Adipose tissue (tissue), 3 donors: ENCODE results near the gene MAGI2. TPM values are rescaled to one million over a fixed set of nuclear protein-coding genes. Genes with fewer than 3 reads are reported as not detected.

Experiments
- H3K27ac ChIP-seq: one replicate; pipeline ENCODE4 v1.5.1; 2013; ENCODE audit warnings: low read depth, low read length
- WGBS, 3 donors: extraction: QIAGEN DNeasy Blood & Tissue Kit; methylation state at CpG; one replicate each; pipeline ENCODE4 v1.1.7; 2013; 5-methylcytosine and 5-hydroxymethylcytosine counted together
- polyA plus RNA-seq, 3 donors: library from polyadenylated mRNA; stranded (reverse); fragments of 200-250 nt; gene quantifications; one replicate each; pipeline ENCODE4 v1.2.3, GENCODE V29; 2013
- donor health status: healthy with polysubstance abuse.
- donor health status: Bipolar disorder and iron deficiency.
- donor health status: healthy.

Gene MAGI2
- polyA plus RNA-seq, 3 donors, result 0.81 to 3.2 (median 2.2) TPM

DNA sequence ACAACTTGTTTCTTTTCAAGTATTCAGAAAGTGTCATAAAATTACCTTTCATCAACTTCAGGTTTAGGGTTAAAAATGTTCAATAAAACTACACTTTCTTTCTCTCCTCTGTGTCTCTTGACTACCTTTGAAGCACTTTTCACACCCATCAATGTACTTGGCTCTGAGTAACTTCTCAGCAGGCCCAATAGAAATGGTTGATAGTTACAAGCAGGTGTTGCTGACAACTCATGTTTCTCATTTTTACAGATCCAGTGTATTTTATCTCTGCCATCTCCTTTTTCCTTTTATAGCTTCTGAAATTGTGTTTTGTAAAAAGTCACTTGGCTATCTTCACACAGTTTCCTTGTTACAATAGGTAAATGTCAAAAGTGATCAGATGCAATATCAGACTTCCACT lies 1306.9 kb downstream of the MAGI2 start:
- no peak overlapping the region for H3K27ac ChIP-seq

DNA sequence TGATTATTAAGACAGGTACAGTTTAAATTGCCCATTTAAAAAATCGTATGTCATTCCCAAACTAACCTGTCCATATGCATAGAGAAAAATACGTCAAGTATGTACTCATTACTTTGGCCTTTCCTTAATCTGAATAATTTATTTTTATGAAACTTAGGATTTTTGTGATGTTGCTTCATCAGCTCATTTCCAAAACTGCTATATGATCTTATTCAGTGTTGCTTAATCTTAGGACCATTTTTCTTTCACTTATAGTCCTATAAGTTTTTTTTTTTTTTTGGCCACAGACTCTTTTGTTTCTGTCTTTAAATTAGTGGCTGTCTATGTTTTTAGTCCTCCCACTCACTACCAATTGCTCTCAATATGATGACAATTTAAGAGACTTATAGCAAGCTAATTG lies 1309.8 kb downstream of the MAGI2 start:
- no peak overlapping the region for H3K27ac ChIP-seq
- WGBS, 3 donors, result 91 to 97% (median 95%) methylated on average over 2 of the region's 2 CpGs

DNA sequence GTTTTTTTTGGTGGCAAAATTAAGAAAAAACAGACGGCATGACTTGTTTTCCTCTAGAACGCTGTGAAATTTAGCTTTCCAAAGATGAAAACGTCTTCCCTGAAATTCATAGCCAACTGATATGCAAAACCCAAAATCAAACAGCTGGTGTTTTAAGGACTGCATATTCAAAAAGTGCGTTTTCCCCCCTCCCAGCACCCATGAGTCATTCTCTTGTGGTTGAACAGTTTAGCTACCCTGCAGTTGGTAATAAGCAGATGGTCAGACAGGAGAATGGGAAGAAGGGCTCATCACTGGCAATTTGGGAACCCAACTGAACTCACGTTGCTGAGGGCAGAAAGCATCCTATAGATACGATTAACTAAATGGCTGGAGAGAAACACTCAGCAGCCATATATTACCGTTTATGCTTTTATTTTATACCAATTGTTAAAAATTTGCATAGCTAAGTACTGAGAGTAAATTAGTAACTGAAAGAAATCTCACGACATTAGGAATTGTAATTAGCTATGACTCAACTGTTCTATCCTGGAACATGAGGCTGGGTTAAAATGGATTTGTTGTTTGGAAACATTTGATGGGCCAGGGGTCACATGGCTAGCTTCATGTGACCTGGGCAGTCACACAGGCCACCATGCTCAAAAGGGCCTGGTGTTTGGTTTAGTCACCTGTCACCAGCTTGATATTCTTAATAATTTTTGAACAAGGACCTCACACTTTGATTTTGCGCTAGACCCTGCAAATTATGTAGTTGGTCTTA lies 1311.8 kb downstream of the MAGI2 start:
- WGBS, 3 donors, result 83 to 90% (median 86%) methylated on average over 9 of the region's 9 CpGs

DNA sequence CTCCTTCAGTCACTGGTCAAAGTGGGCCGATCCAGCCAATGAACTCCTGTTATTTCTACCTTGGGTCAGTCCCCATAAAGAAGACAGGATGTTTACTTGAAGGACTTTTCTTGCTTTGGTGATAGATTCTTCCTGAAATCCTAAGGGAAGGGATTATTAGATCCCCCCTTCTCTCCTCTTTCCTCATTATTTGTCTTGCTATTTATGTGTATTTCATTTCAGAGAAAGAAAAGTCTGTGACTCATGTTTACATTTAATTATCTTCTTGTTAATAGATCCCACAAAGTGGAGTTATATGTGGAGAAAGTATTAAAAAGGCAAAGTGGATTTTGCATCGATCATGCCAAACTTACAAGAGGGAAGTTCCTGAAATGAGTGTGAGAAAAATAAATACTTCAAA lies 1313.4 kb downstream of the MAGI2 start:
- 64 to 71% (median 68%) methylated on average over 2 of the region's 2 CpGs for WGBS, 3 donors
- H3K27ac ChIP-seq, result no peak overlapping the region

More for the DNA sequence above, 1311.8 kb downstream of the MAGI2 start:
- no peak overlapping the region for H3K27ac ChIP-seq

DNA sequence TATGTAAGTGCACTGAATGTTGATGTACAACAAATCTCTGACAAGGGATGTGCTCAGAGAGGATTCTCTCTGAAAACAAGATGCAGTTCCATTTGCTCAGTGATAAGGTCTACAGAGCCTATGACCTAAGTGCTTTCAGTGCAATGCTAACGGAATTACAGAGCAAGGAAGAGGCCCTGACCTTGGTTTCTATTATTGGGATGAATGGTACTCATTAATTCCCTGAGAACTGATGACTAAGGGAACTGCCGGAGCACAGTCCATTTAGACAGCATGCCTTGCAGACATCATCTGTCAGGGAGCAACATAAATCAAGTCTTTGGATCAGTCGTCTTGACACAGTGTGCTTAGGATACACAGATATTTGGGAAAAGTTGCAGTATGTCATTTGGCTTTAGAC lies 1314.1 kb downstream of the MAGI2 start:
- no peak overlapping the region for H3K27ac ChIP-seq
- WGBS, 3 donors, result 53 to 58% (median 55%) methylated on average over 3 of the region's 3 CpGs

DNA sequence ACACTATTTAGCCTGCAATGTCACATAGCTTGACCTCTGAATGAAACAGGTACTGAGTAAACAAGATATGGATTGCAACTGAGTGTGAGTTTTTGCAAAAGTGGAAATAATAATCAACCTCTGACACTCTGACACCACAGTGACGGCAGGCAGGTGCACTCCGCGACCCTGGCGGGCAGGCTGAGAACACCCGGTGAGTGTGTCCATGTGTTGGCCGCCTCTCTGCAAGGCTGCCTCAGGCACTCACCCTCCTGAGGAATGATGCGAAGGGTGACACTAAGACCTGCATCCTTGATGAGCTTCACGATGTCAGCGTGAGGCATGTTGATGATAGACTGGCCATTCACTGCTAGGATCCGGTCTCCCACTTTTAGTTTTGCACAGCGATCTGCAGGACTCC lies 1318.7 kb downstream of the MAGI2 start:
- no peak overlapping the region for H3K27ac ChIP-seq
- 66 to 88% (median 82%) methylated on average over 11 of the region's 11 CpGs for WGBS, 3 donors

DNA sequence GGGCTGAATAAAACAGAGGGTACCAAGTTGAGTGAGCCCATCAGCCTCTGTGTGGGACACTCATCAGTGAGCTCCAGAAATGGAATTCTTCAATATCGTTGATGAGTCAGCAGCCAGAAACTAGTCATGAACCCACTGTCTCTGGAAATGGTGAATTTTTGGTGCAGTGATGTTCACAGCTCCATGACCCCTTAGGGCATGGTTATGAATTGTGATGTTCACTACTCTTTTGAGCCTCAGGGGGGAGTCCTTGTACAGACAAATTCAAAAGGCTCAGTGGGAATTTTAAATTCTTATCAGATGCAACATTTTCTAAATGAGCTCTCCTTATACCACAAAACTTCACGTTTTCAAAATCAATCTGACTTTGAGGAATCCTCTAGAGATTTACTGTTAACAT lies 1319.2 kb downstream of the MAGI2 start:
- H3K27ac ChIP-seq, result no peak overlapping the region
- WGBS, 3 donors, result 39 to 53% (median 48%) methylated on average over 2 of the region's 2 CpGs

DNA sequence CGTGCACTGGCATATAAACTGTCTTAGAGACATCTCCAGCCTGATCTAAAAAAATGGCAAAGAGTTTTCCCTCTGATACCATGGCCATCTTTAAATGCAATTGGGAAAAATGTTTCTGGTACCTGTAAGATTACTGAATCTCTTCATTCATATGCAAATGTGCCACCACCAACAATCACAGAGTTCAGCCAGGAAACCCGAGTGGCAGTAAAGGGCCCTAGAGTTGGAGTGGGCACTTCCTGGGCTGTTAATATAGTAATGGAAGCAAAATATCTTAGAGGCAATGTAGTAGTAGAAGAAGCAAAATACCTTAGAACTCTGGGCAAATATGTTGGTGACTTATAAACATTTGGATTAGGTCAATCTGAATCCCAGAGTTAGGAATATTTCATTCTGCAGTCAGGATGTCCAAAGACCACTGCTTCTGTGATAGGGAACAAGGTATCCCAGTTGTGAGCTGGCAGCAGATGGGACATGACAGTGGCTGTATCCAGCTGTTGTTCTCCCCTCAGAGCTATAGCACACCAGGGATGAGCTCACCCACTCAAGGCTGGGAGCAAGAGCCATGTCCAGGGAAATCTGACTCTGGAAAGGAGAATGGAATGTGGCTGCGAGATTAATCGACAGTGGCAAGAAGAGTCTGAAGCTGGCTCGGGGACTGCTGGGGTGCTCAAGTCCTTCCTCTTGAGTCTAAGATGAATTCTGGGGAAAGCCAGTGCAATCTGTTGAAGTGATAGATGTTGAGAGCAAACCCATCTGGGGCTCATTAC lies 1322.8 kb downstream of the MAGI2 start:
- WGBS, 3 donors, result 62 to 74% (median 71%) methylated on average over 5 of the region's 5 CpGs
- no peak overlapping the region for H3K27ac ChIP-seq

DNA sequence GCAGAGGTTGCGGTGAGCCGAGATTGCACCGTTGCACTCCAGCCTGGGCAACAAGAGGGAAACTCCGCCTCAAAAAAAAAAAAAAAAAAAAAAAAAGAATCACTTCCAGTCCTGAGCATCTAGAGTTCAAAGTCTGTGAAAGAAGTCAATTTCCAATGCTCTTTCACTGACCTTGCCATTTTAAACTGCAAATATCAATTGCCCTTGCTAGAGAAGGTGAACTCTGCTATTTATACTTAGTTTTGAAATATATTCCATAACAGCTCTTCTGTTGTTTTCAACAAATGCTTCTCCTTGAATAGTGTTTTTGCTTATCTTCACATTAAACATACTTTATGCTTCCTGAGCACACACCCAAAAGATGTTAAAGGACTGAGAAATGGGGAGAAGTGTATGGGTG lies 1323.6 kb downstream of the MAGI2 start:
- H3K27ac ChIP-seq, result no peak overlapping the region
- WGBS, 3 donors, result 90 to 94% (median 91%) methylated on average over 4 of the region's 4 CpGs

DNA sequence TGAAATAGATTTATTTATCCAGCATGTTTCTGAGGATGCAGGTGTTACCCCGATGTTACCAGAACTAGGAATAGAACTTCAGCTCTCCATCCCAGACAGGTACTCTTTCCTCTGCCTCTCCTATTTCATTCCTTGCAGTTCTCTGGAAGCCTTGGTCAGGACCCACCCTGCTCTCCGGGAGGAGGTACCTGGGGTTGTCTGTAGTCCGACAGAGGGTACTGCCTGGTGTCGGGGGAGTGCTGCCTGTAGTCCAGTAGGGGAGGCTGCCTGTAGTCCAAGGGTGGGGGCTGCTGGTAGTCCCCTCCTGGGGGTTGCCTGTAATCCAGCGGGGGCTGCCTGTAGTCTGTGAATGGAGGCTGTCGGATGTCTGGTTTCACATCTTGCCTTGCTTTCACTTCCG lies 1326.5 kb downstream of the MAGI2 start:
- no peak overlapping the region for H3K27ac ChIP-seq
- 74 to 85% (median 80%) methylated on average over 7 of the region's 7 CpGs for WGBS, 3 donors

DNA sequence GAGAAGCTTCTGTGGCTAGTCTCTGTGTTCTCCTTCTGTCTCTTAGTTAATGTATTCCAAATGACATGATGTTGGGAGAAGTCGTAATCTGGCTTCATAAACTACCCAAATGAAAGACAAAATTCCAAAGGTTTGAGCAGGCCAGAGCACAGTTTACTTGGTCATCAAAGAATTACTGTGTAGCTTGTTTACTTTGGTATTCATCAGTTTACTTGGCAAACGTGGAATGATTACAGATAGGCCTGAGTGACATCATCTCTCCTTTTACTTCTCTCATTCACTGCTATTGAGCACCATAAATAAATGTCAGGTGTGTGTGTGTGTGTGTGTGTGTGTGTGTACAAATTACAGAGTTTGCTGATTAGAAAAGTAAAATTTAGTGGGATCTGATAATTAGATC lies 1327.6 kb downstream of the MAGI2 start:
- H3K27ac ChIP-seq, result no peak overlapping the region
- WGBS, 3 donors, result 55 to 70% (median 66%) methylated on average over 2 of the region's 2 CpGs

DNA sequence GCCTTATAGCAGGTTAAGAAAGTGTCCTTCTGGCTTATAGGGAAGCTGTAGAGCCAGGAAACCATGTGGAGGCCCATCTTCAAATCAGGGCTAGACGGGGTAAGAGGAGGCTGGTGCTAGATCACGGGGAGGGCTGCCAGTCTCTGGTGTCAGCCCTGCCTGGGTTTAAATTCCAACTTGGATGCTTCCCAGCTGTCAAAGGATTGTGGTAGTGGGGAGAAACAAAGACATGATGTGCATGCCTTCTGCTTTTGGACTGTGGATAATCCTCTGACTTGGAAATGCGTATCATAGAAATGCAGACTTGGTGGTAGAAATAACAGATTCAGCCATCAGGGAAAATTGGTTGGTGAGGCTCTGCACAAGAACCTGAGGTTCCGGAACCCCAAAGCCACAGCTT lies 1329.3 kb downstream of the MAGI2 start:
- WGBS, 3 donors, result 91 to 99% (median 94%) methylated on average over 4 of the region's 4 CpGs
- H3K27ac ChIP-seq, result no peak overlapping the region

DNA sequence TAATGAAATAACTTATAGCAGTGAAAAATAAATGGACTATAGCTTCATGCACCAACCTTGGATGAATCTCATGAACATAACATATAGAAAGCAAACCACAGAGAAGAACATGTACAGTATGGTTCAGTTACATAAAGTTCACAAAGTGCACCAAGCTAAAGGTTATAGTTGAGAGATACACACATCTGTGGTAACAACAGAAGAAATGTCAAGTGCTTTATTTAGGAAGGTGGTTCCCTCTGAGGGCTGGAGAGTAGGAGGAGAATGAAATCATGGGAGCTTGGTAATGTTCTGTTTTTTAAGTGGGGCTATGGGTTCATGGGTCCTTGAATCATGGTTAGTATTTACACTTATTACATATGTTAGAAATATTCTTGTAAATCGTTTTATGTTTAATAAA lies 1331.6 kb downstream of the MAGI2 start:
- no peak overlapping the region for H3K27ac ChIP-seq

DNA sequence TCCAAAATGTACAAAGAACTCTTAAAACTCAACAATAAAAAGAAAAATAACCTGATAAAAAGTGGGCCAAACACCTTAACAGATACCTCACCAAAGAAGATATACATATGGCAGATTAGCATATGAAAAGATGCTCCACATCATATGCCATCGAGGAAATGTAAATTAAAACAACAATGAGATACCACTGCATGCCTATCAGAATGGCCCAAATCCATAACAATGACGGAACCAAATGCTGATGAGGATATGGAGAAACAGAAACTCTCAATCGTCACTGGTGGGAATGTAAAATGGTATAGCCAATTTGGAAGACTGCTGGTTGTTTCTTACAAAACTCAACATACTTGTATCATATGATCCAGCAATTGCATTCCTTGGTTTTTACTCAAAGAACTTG lies 1335.0 kb downstream of the MAGI2 start:
- H3K27ac ChIP-seq, result no peak overlapping the region
- WGBS, 3 donors, result 60 to 65% (median 61%) methylated on average over 3 of the region's 3 CpGs

More for the DNA sequence above, 1331.6 kb downstream of the MAGI2 start:
- WGBS, 3 donors, result 45 to 69% (median 66%) methylated on average over 1 of the region's 1 CpG

DNA sequence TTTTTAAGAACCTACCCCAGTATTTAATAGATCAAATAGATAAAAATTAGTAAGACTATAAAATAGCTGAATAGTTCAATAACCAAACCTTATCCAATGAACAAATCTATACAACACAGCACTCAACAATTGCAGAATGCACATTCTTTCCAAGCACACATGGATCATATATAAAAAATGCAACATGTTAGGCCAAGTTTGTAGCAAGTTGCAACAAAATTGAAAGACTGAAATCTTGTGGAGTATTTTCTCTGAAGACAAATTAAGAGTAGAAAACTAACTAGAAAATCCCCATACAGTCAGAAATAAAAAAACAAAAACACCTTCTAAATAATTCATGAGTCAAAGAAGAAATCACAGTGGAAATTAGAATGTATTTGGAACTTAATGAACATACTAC lies 1337.6 kb downstream of the MAGI2 start:
- no peak overlapping the region for H3K27ac ChIP-seq

DNA sequence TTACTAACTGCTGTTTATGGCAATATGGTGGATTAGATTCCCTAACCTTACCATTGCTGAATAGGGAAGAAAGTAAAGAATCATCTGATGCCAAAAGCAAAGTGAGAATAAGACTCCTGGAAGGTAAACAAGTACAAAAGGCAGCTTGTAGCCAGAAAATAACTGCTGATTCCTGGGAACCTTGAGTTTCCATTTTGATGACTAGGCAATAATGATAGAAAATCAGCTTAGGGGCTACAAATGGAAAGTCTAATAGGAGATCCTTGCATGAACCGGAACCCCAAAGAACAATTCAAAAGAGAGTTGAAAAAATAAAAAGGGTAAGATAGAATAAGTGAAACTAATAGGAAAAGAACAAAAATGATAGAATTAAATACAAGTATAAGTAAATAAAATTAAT lies 1338.5 kb downstream of the MAGI2 start:
- no peak overlapping the region for H3K27ac ChIP-seq
- 97% methylated on average over 1 of the region's 1 CpG for WGBS, 3 donors

DNA sequence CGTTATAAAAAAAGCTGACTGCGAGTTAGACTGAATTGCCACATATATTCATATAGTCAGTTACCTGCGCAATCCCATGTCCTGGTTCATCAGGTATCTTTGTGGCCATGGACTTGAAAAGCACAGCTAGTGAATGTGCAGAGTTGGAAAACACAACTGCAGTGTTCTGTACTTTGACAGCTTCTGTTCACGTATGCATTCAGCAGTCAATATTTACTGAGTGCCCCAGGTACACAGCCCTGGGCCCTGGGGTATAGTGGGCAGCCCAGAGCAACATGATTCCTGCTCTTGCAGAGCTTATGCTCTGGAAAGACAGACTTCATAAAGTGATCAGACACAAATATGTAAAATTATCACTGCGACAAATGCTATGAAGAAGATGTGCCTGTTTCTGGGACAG lies 1341.0 kb downstream of the MAGI2 start:
- H3K27ac ChIP-seq, result no peak overlapping the region
- WGBS, 3 donors, result 82 to 93% (median 89%) methylated on average over 5 of the region's 5 CpGs

DNA sequence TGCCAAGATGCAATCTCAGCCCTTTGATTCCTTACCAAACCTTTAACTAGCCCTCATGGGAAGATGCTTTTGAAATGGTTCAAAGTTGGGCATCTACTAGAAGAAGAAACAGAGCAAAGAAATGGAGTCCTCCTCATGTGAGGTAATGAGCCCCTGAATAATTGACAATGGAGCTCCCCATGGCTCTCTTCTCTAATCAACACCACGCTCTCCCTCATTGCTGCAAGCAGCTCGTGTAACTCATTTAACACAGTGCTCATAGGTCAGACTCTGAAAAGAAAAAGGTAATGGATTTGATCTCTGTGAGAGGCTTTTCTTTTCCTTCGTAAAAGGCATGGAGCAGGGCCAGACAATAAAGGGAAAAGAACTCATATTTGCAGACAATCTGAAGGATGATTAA lies 1342.1 kb downstream of the MAGI2 start:
- H3K27ac ChIP-seq, result no peak overlapping the region
- 46 to 61% (median 47%) methylated on average over 3 of the region's 3 CpGs for WGBS, 3 donors

DNA sequence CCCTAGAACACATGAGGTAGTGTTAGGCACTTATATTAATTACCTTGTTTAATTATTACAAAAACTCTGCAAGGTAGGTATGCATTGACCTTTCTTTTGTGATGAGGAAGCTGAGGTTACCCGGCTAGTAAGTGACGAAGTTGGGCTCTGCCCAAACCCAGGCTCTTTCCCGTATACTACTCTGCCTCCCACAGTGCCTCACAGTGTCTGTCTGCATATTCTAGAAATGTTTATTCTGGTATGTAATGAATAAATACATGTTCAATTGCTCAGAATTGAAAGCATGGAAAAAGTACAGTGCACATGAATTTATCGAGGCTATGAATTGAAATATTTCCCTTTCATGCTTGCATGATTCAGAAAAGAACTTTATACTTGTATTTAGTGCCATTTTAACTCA lies 1350.0 kb downstream of the MAGI2 start:
- H3K27ac ChIP-seq, result no peak overlapping the region
- WGBS, 3 donors, result 63 to 77% (median 67%) methylated on average over 4 of the region's 4 CpGs

DNA sequence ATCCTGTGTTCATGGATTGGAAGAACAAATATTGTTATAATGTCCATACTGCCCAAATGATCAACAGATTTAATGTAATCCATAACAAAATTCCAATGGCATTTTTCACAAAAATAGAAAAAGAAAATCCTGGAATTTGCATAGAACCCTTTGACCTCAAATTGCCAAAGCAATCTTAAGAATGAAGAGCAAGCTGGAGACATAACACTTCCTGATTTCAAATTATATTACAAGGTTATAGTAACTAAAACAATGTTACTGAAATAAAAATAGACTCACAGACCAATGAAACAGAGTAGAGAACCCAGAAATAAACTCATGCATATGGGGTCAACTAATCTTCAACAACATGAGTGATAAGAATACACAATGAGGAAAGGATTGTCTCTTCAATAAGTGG lies 1352.4 kb downstream of the MAGI2 start:
- H3K27ac ChIP-seq, result no peak overlapping the region
